WTC11 (cell line): ENCODE data around the gene OCA2.

Experiments
- CREB1 ChIP-seq: sonication (generic); formaldehyde crosslinking; IDR thresholded peaks from 2 replicates; pipeline ENCODE4 v1.8.0; 2023; ENCODE audit warnings: mild to moderate bottlenecking, missing genetic modification reagents
- CREM ChIP-seq: sonication (generic); formaldehyde crosslinking; IDR thresholded peaks from 2 replicates; pipeline ENCODE4 v1.8.1; 2022; ENCODE audit warnings: mild to moderate bottlenecking, missing genetic modification reagents, moderate library complexity
- CTCF ChIP-seq: fragments of 200-600 bp; IDR thresholded peaks from 2 replicates; pipeline ENCODE4 v1.8.0; 2022; ENCODE audit warnings: antibody characterized with exemption
- E2F1 ChIP-seq: sonication (generic); formaldehyde crosslinking; IDR thresholded peaks from 2 replicates; pipeline ENCODE4 v1.8.0; 2022; ENCODE audit warnings: mild to moderate bottlenecking, missing genetic modification reagents
- E2F4 ChIP-seq: sonication (generic); formaldehyde crosslinking; IDR thresholded peaks from 2 replicates; pipeline ENCODE4 v1.8.1; 2022; ENCODE audit warnings: low read depth, mild to moderate bottlenecking, moderate library complexity, missing genetic modification reagents, borderline replicate concordance
- ELF4 ChIP-seq: sonication (generic); formaldehyde crosslinking; IDR thresholded peaks from 2 replicates; pipeline ENCODE4 v1.8.1; 2022; ENCODE audit warnings: low read depth, mild to moderate bottlenecking, moderate library complexity, missing genetic modification reagents
- ESRRA ChIP-seq: sonication (generic); formaldehyde crosslinking; IDR thresholded peaks from 2 replicates; pipeline ENCODE4 v1.8.1; 2022; ENCODE audit warnings: mild to moderate bottlenecking, missing genetic modification reagents, borderline replicate concordance
- NFYB ChIP-seq: sonication (generic); formaldehyde crosslinking; conservative IDR thresholded peaks from 2 replicates; pipeline ENCODE4 v1.8.0; 2022; ENCODE audit warnings: low read depth, missing genetic modification reagents
- OVOL2 ChIP-seq: fragments of 250-450 bp; sonication (Bioruptor Pico); IDR thresholded peaks from 2 replicates; pipeline ENCODE4 v1.9.0; 2021; ENCODE audit warnings: mild to moderate bottlenecking, borderline replicate concordance
- ZBTB43 ChIP-seq: sonication (generic); formaldehyde crosslinking; IDR thresholded peaks from 2 replicates; pipeline ENCODE4 v1.8.1; 2023; ENCODE audit warnings: mild to moderate bottlenecking, missing genetic modification reagents
- ZNF121 ChIP-seq: sonication (generic); formaldehyde crosslinking; IDR thresholded peaks from 2 replicates; pipeline ENCODE4 v1.8.0; 2023; ENCODE audit warnings: missing genetic modification reagents
- ZNF671 ChIP-seq: fragments of 250-450 bp; sonication (Bioruptor Pico); IDR thresholded peaks from 2 replicates; pipeline ENCODE4 v1.8.0; 2021; ENCODE audit warnings: mild to moderate bottlenecking

GRCh38 chr15:28122038-28122949, 23.2 kb upstream of the OCA2 start:
- TF ChIP-seq CTCF (no peak), ZBTB43 (CRISPR knock-in tag) (no peak), ESRRA (CRISPR knock-in tag) (no peak), CREM (CRISPR knock-in tag) (no peak), ZNF121 (no peak), ZNF671 (CRISPR knock-in tag) (no peak), ELF4 (CRISPR knock-in tag) (no peak), OVOL2 (CRISPR knock-in tag) (no peak), CREB1 (CRISPR knock-in tag) (no peak), E2F4 (CRISPR knock-in tag) (no peak), E2F1 (no peak), NFYB (CRISPR knock-in tag) (no peak)
